ENCODE results near the gene PTPRE. TPM values are rescaled to one million over a fixed set of nuclear protein-coding genes. Genes with fewer than 3 reads are reported as not detected.

The PTPRE gene
- total RNA-seq, 1 donor from 2014 or later, result 17.4 TPM

DNA sequence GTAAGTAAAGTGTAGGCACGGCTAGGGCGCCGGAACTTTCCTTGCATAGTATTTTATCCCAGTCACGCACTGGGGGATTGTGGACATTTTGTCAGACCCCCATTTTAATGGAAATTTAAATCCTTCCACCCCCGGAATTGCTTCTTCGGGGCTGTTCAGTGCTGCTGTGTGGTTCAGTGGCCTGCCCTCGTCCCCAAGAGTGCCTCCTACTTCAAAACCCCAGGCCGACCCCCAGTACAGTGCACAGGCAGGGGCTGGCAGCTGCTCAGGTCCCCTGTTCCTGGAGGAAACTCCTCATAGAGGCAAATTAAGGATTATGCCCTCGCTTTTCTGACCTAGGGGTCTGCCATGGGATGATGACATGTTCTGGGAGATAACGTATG, 94.5 kb downstream of the PTPRE start:
- no peak for DNase-seq (ENCODE audit: missing footprints)

DNA sequence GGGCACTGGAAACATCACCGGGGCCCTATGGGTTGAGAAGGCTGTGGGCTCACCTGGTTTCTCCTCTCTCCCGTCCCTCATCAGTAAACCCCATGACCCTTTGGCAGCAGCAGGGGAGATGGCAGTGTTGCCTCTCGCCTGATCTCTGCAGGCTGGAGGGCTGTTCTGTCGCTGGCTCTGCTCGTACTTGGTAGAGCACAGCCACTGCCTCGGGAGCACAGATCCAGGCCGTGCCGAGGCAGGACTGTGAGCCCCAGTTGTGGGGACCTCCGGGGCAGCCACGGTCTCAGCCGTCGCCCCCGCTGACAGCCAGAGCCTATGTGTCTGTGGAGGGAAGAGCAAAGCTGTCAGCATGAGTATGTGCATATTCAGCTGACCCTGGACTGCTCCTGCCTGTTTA, 94.9 kb downstream of the PTPRE start:
- DNase-seq (ENCODE audit: missing footprints), result no peak
- intact Hi-C loops (cut with DNase I), result loop anchor here (2.0 kb wide), 1 partner anchor 17 kb away; no protein-coding TSS in a partner anchor
- peak; percentile 55 for ATAC-seq

More for the DNA sequence above, 94.5 kb downstream of the PTPRE start:
- ATAC-seq, result no peak
- intact Hi-C loops (cut with DNase I), result loop anchor here (2.0 kb wide), 1 partner anchor 17 kb away; no protein-coding TSS in a partner anchor

DNA sequence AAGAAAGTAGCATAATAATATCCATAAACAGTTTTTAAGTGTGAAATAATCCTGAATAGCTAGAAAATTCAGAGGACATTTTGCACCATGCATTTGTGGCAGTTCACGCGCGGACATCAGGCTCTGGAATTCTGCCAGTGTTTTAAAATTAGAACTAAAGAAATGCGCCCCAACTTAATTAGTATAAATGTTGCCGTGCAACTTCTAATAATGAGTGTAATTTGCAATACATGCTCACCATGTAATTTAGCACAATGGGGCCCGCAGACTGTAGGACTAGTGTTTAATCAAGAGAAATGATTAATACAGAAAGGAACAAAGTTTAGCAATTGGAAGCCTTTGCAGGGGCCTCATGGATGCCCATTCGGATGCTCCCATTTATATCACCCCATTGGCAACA, 96.6 kb downstream of the PTPRE start:
- DNase-seq (ENCODE audit: missing footprints) (no peak), ATAC-seq (no peak)
- intact Hi-C loops (cut with DNase I), result no loop called here

DNA sequence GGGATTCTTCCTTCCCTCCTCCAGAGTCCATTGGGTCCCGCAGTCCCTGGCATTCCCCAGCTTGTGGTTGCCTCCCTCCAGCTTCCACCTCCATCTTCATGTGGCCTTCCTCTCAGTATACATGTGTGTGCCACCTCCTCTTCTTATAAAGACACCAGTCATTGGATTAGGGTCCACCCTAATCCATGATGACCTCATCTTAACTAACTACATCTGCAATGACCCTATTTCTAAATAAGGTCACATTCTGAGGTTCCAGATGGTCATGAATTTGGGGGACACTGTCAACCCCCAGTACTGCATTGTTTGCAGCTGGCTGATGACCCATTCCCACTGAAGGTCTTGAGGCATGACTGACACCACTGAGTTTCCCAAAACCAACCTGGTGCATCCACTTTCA, 99.0 kb downstream of the PTPRE start:
- DNase-seq (ENCODE audit: missing footprints) (no peak), ATAC-seq (no peak)
- intact Hi-C loops (cut with DNase I), result no loop called here

DNA sequence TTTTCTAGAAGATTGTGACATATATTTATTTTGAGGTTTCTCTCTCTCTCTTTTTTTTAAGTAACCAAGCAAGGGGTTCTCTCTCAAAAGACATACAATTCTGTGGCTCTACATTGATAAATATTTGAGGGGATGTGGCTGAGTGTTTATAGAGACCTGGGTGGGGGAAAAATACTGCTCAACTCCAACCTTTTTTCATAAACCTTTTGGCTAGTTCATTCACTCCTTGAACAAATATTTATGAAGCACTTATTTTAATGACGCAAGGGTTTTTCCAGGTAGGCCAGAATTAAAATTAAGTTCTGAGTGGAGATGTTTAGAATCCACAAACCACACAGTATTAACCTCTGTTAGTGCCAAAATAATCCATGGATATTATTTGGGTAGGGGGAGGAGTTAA, 100.2 kb downstream of the PTPRE start:
- ATAC-seq (no peak), DNase-seq (ENCODE audit: missing footprints) (no peak)
- intact Hi-C loops (cut with DNase I), result no loop called here

DNA sequence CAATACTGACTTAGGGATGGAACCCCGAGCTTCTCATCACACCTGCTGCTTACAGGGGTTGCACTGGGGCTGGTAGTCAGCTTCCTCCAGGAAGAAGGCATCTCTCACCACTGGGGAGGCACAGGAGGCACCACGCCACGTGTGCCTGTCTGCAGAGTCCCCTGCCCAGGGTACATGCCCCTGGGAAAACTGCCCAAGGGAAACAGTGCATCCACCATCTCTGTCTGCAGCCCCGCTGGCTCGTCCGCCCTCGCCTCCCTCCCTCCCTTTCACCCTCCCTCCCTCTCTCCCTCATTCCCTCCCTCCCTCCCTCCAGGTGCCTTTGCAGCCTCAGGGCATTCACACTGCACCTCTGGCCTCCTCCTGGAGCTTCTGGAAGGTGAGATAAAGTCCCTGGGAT, 101.1 kb downstream of the PTPRE start:
- intact Hi-C loops (cut with DNase I), result no loop called here
- no peak for DNase-seq (ENCODE audit: missing footprints)
- ATAC-seq, result no peak

DNA sequence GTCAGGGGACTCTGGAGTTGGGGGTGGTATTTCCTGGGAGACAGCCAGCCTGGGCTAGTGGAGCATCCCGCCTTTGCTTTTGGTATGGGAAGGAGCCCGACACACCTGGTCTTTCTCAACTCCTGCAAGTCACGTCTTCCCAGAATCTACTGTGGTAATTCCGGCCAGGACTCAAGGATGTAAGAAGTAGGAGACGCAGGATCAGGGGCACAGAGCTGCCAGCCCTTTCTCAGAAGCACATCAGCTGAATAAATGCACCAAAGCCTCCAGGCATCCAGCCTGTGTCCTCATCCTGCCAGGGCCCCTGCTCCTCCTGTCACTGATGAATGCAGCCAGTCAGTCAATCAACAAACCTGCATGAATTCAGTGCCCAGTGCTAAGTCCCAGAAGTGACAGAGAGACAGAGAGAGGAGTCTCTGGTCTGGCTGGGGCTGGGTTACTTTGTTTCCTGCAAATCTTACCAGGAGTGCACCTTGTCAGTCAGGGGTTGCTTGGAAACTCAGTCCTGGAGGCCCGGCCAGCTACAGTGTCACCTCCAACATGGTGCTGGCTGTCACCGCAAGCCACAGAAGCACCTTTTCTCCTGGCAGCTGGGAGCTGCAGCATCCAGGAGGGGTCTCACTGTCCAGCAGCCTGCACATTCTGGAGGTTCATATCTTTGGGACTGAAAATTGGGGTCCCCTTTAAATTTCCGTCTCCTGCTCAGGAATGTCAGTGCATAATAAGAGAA, 101.8 kb downstream of the PTPRE start:
- DNase-seq (ENCODE audit: missing footprints) (no peak), ATAC-seq (peak; percentile 43)
- intact Hi-C loops (cut with DNase I), result no loop called here

DNA sequence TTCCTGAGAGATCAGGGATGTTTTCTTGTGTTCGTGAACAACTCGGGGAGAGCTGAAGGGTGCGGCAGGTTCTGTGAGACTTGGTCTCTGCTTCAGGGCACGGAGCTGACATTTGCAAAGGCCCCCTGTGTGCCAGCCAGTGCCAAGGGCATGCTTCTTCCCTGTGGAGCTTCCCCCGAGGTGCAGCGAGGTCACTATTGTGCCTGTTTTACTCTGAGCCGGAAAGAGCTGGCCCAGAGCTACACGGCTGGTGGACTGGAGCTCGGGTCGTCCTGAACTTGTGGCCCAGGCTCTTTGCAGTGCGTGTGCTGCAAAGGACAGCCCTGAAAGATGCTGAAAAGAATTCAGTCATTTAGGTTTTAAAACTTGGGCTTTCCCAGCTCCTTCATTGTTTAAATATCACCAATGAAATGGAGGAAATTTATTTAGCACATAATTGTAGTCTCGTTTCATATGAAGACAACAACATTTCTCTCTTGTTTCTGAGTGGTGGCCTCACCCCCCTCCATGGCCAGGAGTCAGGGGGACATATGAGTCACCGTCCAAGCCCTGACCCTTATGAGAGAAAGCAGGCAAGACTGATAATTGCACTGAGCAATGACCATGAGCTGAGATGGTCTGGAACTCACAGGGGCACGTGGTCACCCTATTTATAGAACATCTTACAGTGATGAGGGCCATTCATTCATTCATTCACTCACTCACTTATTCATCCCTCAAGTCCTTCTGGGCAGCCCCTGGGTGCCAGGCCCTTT, 102.6 kb downstream of the PTPRE start:
- ATAC-seq (no peak), DNase-seq (ENCODE audit: missing footprints) (no peak)
- intact Hi-C loops (cut with DNase I), result loop anchor here (10.0 kb wide), 1 partner anchor 55 kb away; no protein-coding TSS in a partner anchor

DNA sequence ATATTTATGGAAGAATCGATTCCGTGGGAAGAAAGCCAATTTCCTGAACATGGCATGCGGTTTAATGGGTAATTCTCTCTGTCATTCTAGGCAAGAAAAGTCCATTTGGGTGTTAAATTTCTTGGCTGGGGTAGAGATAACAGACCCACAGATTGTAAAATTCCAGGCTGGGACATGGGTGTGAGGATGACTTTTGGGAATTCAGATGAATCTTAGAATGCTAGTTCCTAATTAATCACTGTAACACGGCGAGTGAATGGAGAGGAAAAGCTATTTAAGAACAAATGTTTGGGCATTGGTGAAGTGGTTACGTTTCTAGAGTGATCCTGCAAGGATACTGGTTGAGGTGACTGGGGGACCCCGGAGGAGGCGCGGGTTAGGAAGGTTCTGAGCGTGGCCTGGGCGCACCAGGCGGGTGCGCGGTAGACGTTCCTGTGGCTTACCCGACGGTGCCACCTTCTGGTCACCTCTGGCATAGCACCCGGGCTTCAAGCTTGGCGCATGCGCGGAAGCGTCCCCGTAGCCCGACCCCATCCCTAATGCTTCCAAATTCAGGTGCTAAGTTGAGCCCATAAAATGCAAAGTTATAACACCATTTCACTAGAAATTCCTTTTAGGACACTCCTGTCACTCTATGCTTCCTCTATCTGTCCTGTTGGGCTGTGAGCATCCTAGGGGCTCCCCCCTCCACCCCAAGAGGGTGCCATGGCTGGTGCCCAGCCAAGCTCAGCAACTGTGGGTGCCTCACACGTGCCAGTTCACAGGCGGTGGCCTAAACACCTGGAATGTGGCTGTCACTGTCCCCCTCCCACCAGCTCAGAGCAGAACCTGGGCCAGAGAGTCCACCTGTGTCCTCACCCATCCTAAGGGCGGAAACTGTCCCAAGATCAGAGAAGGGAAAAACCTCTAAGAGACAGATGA, 104.4 kb downstream of the PTPRE start:
- DNase-seq (ENCODE audit: missing footprints) (peak; percentile 91), ATAC-seq (peak; percentile 88)
- intact Hi-C loops (cut with DNase I), result loop anchor here (1.0 to 10.0 kb wide), 2 partner anchors 53 to 104 kb away; partner anchors contain the start of gene PTPRE

DNA sequence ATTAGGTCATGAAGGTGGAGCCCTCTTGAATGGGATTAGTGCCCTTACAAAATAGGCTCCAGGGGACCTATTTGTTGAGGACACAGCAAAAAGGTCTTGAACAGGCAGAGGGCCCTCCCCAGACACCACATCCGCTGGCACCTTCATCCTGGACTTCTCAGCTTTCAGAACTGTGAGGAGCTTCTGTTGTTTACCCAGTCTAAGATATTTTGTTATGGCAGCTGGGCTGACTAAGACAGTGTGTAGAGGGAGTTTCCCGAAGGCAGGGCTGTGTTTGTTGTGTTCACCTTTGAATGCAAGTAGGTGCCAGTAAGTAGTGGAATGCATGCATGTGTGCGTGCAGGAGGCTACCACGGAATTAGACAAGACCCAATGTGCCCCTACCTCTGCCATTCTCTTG, 106.7 kb downstream of the PTPRE start:
- no peak for DNase-seq (ENCODE audit: missing footprints)
- no peak for ATAC-seq
- intact Hi-C loops (cut with DNase I), result loop anchor here (10.0 kb wide), 1 partner anchor 51 kb away; no protein-coding TSS in a partner anchor

DNA sequence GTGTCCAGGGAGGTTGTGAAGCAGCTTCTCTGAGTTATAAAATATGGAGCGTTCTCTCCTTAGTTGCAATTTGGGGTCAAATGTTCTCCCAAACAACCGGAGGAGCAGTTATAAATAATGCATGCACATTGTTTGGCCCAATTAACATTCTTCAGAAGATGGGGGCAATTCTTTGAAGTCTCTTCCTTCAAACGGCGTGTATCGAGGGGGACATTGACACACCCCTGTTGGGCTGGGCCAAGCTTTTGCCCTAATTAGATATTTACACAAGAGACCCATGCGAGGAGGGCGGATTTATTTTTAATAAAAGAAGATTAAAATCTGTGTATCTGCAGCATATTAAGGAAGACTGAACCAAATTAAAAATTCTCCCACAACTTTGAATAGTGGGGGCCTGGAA, 107.3 kb downstream of the PTPRE start:
- intact Hi-C loops (cut with DNase I), result loop anchor here (10.0 kb wide), 1 partner anchor 51 kb away; no protein-coding TSS in a partner anchor
- DNase-seq (ENCODE audit: missing footprints), result no peak
- no peak for ATAC-seq

DNA sequence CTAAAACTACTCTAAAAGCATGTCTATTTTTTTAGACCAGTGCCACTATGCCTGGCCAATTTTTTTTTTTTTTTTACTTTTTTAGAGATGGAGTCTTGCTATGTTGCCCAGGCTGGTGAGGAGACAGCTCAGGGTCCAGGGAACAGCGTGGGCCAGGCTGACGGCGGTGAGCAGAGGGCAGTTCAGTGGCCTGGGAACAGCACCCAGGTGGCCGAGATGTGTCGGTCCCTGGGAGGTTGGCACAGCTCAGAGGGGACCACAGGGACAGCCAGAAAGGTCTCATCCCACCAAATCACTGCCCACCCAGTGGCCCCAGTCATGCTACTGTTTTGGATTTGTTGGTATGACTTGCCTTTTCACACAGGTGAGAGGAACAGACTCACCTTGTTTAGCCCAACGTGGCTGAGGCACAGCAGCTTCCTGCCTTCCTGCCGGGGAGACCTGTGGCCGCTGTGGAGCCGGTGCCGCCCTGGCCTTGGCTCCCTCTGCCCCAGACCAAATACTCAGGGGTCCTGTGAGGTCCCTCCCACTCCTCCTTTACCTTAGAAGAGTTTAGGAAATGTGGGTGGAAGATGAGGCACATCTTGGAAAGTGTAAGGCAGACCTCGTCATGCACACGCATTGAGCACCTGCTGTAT, 109.6 kb downstream of the PTPRE start:
- intact Hi-C loops (cut with DNase I), result loop anchor here (10.0 kb wide), 1 partner anchor 48 kb away; no protein-coding TSS in a partner anchor
- DNase-seq (ENCODE audit: missing footprints), result no peak
- ATAC-seq, result no peak

DNA sequence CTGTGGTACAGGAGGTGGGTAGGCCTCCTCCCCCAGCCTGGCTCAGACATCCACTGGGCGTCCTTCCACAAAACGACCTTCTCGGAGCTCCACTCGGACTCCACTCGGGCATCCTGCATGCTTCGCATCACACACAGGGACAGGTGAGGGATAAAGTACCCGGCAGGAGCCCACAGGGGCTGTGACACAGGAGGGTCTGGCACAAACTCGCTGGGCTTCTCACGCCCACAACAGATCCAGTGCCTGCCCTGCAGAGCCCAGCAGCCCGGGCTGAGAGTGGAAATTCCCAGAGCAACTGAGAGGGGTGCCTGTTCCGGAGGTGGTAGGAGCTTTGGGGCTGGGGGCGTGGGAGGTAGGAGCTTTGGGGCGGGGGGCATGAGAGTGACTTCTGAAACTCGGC, 110.9 kb downstream of the PTPRE start:
- intact Hi-C loops (cut with DNase I), result loop anchor here (10.0 kb wide), 1 partner anchor 47 kb away; no protein-coding TSS in a partner anchor
- ATAC-seq (no peak), DNase-seq (ENCODE audit: missing footprints) (no peak)

DNA sequence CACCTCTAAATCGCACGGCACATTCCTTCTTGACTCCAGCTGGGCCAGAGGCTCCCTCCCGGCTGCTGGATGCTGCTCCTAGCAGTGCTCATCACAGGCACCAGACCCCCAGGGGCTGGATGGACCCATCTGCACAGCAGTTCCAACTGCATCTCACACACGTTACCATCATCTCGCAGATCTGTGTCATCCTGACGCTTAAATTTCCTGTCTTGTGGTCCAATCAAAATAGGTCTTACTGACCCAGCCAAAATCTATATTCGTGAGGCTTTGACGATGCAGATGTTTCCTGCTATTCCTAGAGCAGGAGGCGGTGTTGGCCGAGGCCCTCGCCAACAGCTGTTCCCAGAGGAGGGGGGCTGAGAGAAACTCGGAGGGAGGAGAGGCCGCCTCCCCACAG, 111.3 kb downstream of the PTPRE start:
- DNase-seq (ENCODE audit: missing footprints) (no peak), ATAC-seq (no peak)
- intact Hi-C loops (cut with DNase I), result loop anchor here (10.0 kb wide), 1 partner anchor 47 kb away; no protein-coding TSS in a partner anchor

DNA sequence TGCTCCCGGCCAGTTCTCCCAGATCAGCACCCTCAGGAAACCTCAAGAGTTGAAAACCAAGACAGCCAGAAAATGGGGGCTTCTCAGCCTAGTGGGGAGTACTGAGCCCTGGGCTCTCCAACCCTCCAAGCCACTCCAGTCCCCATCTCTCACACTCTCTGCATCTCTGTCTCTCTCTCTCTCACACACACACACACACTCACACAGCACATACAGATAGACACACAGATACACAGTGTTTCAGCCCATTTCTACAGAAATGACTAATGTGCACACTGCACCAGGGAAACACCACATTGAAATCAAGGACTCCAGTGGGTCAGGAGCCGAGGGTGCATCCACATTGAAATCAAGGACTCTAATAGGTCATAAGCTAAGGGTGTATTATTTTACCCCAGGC, 111.8 kb downstream of the PTPRE start:
- DNase-seq (ENCODE audit: missing footprints) (no peak), ATAC-seq (no peak)
- intact Hi-C loops (cut with DNase I), result loop anchor here (10.0 kb wide), 1 partner anchor 46 kb away; no protein-coding TSS in a partner anchor

DNA sequence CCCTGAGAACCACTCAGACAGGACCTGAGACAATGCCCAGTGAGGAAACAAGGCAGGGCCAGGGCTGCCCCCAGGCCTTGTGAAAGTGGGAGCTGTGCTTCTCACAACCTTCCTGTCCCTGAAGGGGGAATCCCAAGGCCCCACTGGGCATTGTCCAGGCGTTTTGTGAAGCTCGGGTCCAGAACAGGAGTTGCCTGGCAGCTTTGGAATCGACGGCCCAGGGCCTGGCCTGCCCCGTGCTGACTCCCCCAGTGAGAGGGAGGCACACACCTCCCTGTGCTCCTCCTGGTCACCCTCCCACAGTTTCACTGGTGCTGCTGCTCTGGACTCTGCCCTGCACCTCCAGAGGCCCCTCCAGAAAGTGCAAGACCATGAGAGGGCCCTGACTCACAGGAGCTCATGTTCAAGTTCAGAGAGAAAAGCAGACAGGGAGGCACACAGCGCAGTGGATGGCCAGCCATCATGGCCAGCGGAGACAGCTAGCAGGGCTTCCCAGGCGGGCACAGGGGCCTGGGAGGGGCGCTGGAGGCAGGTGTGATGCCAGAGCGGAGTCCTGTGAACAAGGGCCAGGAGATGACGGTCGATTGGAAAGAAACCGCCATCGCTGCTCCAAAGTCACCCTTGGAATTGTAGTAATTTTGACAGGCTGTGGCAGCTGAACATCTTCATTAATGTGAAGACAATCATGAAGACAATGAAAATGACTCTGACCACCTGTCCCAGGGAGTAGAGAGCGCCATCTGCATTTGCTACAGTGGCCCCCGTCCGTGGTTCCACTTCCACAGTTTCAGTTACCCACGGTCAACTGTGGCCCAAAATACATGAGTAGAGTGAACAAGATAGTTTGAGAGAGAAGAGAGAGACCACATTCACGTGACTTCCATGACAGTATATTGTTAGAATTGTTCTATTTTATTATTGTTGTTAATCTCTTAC, 115.6 kb downstream of the PTPRE start:
- DNase-seq (ENCODE audit: missing footprints) (no peak), ATAC-seq (no peak)
- intact Hi-C loops (cut with DNase I), result no loop called here

DNA sequence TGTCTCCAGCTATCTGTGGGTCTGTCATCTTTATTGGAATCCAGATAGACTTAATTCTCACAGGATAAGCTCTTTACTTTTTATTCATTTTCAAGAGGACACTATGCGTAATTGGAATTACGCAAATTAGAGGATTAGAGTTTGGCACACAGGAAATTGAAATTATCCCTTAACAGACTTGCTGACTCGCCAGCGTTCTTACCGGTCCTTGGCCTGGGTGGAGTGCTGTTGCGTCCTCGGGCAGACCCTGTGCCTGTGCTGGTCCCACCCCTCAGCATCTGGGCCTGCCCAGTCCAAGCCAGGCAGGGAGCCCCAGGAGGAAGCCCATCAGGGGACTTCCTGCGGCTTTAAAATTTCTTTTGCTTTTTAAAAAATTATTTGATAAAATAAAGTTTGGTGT, 117.5 kb downstream of the PTPRE start:
- intact Hi-C loops (cut with DNase I), result no loop called here
- ATAC-seq (no peak), DNase-seq (ENCODE audit: missing footprints) (no peak)

Data from Right ventricle myocardium inferior (tissue), 1 donor.